Astrocyte (in vitro differentiated cells and primary cell): ENCODE data around the gene PTGIS.

Source experiments
- CTCF ChIP-seq: IDR thresholded peaks from 2 replicates; pipeline ENCODE4 v1.5.1; 2011; ENCODE audit warnings: low read depth, mild to moderate bottlenecking, inconsistent platforms, low read length, moderate library complexity; ENCODE audit not compliant: insufficient read depth
- EZH2 ChIP-seq: IDR thresholded peaks from 2 replicates; pipeline ENCODE4 v1.6.1; 2012; ENCODE audit warnings: mild to moderate bottlenecking, low read length, inconsistent platforms; ENCODE audit not compliant: insufficient read depth

- TF ChIP-seq EZH2 (no peak), CTCF (no peak)
Measured at GRCh38 chr20:49559411-49560081, 8.4 kb downstream of the PTGIS start.
